PFSK-1 (cell line): ENCODE data around the gene PDZD2.

ENCODE experiments used
- FOXP2 ChIP-seq: optimal IDR thresholded peaks from 2 replicates; pipeline ENCODE3; 2011; ENCODE audit warnings: borderline replicate concordance, control low read depth, inconsistent platforms; ENCODE audit not compliant: insufficient read depth; ENCODE audit errors: extremely low read length, extremely low read depth
- POLR2AphosphoS5 ChIP-seq: IDR thresholded peaks from 2 replicates; pipeline ENCODE4 v1.6.1; 2012; ENCODE audit warnings: low read depth, mild to moderate bottlenecking, control low read depth, low read length, moderate library complexity
- REST ChIP-seq, 2 experiments: IDR thresholded peaks; 2 replicates each; pipeline versions ENCODE4 v1.6.1 to v1.8.0; 2011 to 2012; ENCODE audit warnings: low read depth in 2 of 2, low read length in 2 of 2, control low read depth in 1 of 2, inconsistent platforms in 1 of 2, mild to moderate bottlenecking in 1 of 2, moderate library complexity in 1 of 2; ENCODE audit not compliant: insufficient read depth in 1 of 2
- SIN3A ChIP-seq: IDR thresholded peaks from 2 replicates; pipeline ENCODE4 v1.6.1; 2012; ENCODE audit warnings: mild to moderate bottlenecking, low read length, moderate library complexity, borderline replicate concordance; ENCODE audit not compliant: insufficient read depth

GRCh38 chr5:31990081-31990650 is 351.2 kb downstream of the PDZD2 start:
- no peak for TF ChIP-seq SIN3A
- TF ChIP-seq REST (IDR thresholded peaks at IDR 0.05; ENCODE audit: insufficient read depth in 1 of 2, low read depth in 2 of 2, low read length in 2 of 2) = no peak
- no peak for TF ChIP-seq FOXP2
- TF ChIP-seq POLR2AphosphoS5 = no peak
